Psoas muscle (tissue), 8 donors: ENCODE results near the gene ADH1B. TPM values are rescaled to one million over a fixed set of nuclear protein-coding genes. Genes with fewer than 3 reads are reported as not detected.
A peak's percentile ranks its signal among the peaks of the same experiment; 100 is the strongest.

Source experiments
- ATAC-seq, 4 donors: fragments of 200-7000 bp; cut with Tn5 transposase; one replicate each; pipeline ENCODE4 v1.9.1; 2020; ENCODE audit warnings: moderate library complexity in 3 of 4, mild to moderate bottlenecking in 2 of 4
- DNase-seq, 2 donors: peaks; one replicate each; pipeline ENCODE4 v3.0.0-alpha.2; 2020
- H3K27ac ChIP-seq: fragments of 200-600 bp; one replicate; pipeline ENCODE4 v1.8.0; 2022
- H3K27me3 ChIP-seq, 3 donors: fragments of 200-600 bp in 1 of 3; one replicate each; pipeline versions ENCODE4 v1.6.1 to v1.8.0; 2013 to 2022; ENCODE audit warnings: low read length in 2 of 3, mild to moderate bottlenecking in 2 of 3, moderate library complexity in 1 of 3; ENCODE audit not compliant: insufficient read depth in 3 of 3
- H3K36me3 ChIP-seq, 2 donors: fragments of 200-600 bp in 1 of 2; one replicate each; pipeline versions ENCODE4 v1.6.1 to v1.8.0; 2013 to 2022; ENCODE audit warnings: low read depth in 1 of 2, mild to moderate bottlenecking in 1 of 2, moderate library complexity in 1 of 2; ENCODE audit not compliant: insufficient read depth in 1 of 2
- H3K4me1 ChIP-seq: fragments of 200-600 bp; one replicate; pipeline ENCODE4 v1.8.0; 2022
- H3K4me3 ChIP-seq: fragments of 200-600 bp; one replicate; pipeline ENCODE4 v1.8.0; 2022; ENCODE audit warnings: mild to moderate bottlenecking
- H3K9me3 ChIP-seq: fragments of 200-600 bp; one replicate; pipeline ENCODE4 v1.8.0; 2022
- WGBS, 3 donors: extraction: QIAGEN DNeasy Blood & Tissue Kit; methylation state at CpG; one replicate each; pipeline versions ENCODE4 v1.1.6 to v1.1.7; 2013; 5-methylcytosine and 5-hydroxymethylcytosine counted together
- intact Hi-C, 2 donors: fragments of 100-400 bp; cut with DNase I; formaldehyde crosslinking; loops; one replicate each; pipeline versions ENCODE4 v1.11.0 to v1.14.2; 2022
- polyA plus RNA-seq, 3 donors: library from polyadenylated mRNA; stranded (reverse); fragments of 200-250 nt; gene quantifications; one replicate each; pipeline ENCODE4 v1.2.3, GENCODE V29; 2013
- total RNA-seq, 4 donors: library from RNA; stranded (reverse); fragmentation: NEBNext Ultra II Directional in 2 of 4; extraction: Animal tissue kit (Norgen Biotek cat#: 25700) in 2 of 4; gene quantifications; one replicate each; pipeline versions ENCODE4 v1.2.1 to v1.2.4, GENCODE V29; 2021 to 2023
- TF ChIP-seq, protein P1 (sequence below): fragments of 200-600 bp; IDR thresholded peaks from one replicate; pipeline ENCODE4 v1.8.0; 2022; ENCODE audit warnings: antibody characterized with exemption
- donor health status: healthy with polysubstance abuse.
- donor health status: DM: no; HTN: no; CAD: no; lungs with moderate emphysema.
- donor health status: Bipolar disorder and iron deficiency.
- donor health status: healthy.
- donor health status: DM: yes; HTN: yes; CAD: no.
- donor health status: DM: no; HTN: no; CAD: no.
- donor health status: DM: no; HTN: no; CAD: no.
- donor health status: DM: yes; HTN: yes; CAD: no.

ADH1B gene
- total and polyA plus RNA-seq, 7 donors = 54.1 to 111 (median 71.8) TPM

DNA sequence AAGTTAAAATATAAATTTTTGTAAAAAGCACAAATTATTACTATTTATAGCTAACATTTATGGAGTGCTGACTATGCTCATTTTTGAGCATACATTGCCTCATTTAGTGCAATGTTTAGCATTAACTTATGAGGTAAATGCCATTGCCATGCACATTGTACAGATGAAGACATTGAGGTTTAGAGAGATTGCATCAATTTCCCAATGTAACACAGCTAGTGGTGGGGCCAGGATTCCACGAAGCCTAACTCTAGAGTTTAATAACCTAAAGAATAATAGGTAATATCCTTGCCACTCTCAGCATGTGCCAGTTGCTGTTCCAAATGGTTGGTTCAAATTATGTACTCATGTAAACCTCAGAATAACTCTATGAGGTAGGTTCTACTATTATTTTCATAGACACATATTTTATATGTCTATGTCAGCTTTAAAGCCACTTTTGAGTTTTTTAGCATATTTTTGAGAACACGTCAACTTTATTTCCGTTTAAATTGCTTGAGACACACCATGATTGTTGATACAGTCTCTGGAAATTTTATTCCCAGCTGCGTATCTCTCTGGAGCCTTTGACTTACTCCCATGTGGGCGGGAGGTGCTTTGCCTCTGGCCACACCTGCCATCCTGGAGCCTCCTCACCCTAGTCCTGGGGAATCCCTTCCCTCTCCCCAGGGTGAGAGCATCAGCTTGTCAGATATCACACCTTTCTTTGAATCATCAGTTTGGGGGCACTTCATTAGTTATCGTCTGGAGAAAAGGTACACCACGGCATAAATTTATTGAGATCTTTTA is 19.6 kb downstream of the ADH1B start:
- ATAC-seq = no peak
- intact Hi-C loops = no loop called here

DNA sequence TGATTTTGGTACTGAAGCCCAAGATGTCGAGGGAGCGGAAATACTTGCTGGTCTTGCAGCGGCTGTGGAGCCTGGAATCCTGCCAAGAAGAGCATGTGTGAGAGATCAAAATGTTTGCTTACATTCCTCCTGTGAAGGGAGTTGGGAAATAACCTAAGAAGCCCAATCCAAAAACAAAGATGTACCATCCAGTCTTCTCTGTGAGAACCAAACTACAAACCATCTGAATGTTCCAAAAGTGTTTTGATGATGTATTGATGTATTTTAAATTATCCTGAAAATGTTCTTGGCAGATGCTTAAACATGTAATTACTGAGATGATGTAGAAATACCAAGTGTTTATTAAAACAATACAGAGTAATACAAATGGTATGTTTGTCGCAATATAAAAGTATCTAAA is 20.3 kb downstream of the ADH1B start:
- no peaks in the 10 kb centered on the region for H3K27me3 ChIP-seq
- H3K36me3 ChIP-seq = no peaks in the 10 kb centered on the region
- no peak overlapping the region for H3K27ac ChIP-seq
- WGBS, 3 donors = 15 to 16% (median 15%) methylated on average over 4 of the region's 4 CpGs
- ATAC-seq (peak; percentile 54 to 75 (median 62)), DNase-seq (peak; percentile 78 to 82)
- no peaks in the 10 kb centered on the region for H3K9me3 ChIP-seq
- TF ChIP-seq, protein P1, sequence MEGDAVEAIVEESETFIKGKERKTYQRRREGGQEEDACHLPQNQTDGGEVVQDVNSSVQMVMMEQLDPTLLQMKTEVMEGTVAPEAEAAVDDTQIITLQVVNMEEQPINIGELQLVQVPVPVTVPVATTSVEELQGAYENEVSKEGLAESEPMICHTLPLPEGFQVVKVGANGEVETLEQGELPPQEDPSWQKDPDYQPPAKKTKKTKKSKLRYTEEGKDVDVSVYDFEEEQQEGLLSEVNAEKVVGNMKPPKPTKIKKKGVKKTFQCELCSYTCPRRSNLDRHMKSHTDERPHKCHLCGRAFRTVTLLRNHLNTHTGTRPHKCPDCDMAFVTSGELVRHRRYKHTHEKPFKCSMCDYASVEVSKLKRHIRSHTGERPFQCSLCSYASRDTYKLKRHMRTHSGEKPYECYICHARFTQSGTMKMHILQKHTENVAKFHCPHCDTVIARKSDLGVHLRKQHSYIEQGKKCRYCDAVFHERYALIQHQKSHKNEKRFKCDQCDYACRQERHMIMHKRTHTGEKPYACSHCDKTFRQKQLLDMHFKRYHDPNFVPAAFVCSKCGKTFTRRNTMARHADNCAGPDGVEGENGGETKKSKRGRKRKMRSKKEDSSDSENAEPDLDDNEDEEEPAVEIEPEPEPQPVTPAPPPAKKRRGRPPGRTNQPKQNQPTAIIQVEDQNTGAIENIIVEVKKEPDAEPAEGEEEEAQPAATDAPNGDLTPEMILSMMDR = no peak
- no peak overlapping the region for H3K4me3 ChIP-seq
- peaks cover 8% of the 10 kb centered on the region for H3K4me1 ChIP-seq
- intact Hi-C loops = no loop called here

More for the DNA sequence above, 19.6 kb downstream of the ADH1B start:
- no peaks in the 10 kb centered on the region for H3K27me3 ChIP-seq
- no peak overlapping the region for H3K4me3 ChIP-seq
- no peaks in the 10 kb centered on the region for H3K9me3 ChIP-seq
- DNase-seq = no peak
- TF ChIP-seq, protein P1 = no peak
- no peak overlapping the region for H3K27ac ChIP-seq
- no peaks in the 10 kb centered on the region for H3K36me3 ChIP-seq
- WGBS, 3 donors = 79 to 89% (median 80%) methylated on average over 7 of the region's 7 CpGs
- H3K4me1 ChIP-seq = peaks cover 8% of the 10 kb centered on the region

DNA sequence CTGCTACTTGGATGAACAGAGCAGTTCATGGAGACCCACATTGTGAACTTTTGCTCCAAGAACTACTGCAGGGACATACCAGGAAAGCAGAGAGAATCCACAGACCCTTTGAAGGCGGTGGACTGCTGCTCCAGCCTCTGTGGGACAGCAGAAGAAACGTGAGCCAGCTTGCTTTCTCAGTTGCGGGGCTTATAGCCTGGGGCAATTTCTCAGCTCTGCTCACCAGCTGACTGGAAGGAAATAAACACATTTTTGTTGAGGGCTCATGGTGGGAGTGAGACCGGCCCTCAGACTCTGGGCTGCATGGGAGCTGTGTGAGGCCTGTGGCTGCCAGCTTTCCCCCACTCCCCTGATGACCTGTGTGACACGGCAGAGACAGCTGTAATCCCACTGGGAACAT is 27.8 kb downstream of the ADH1B start:
- H3K27me3 ChIP-seq = no peaks in the 10 kb centered on the region
- ATAC-seq (no peak), DNase-seq (no peak)
- no peaks in the 10 kb centered on the region for H3K9me3 ChIP-seq
- TF ChIP-seq, protein P1 = no peak
- H3K36me3 ChIP-seq = no peaks in the 10 kb centered on the region
- no peaks in the 10 kb centered on the region for H3K4me1 ChIP-seq
- 79 to 82% (median 82%) methylated on average over 5 of the region's 5 CpGs for WGBS, 3 donors
- H3K4me3 ChIP-seq = no peak overlapping the region
- intact Hi-C loops = no loop called here
- no peak overlapping the region for H3K27ac ChIP-seq

DNA sequence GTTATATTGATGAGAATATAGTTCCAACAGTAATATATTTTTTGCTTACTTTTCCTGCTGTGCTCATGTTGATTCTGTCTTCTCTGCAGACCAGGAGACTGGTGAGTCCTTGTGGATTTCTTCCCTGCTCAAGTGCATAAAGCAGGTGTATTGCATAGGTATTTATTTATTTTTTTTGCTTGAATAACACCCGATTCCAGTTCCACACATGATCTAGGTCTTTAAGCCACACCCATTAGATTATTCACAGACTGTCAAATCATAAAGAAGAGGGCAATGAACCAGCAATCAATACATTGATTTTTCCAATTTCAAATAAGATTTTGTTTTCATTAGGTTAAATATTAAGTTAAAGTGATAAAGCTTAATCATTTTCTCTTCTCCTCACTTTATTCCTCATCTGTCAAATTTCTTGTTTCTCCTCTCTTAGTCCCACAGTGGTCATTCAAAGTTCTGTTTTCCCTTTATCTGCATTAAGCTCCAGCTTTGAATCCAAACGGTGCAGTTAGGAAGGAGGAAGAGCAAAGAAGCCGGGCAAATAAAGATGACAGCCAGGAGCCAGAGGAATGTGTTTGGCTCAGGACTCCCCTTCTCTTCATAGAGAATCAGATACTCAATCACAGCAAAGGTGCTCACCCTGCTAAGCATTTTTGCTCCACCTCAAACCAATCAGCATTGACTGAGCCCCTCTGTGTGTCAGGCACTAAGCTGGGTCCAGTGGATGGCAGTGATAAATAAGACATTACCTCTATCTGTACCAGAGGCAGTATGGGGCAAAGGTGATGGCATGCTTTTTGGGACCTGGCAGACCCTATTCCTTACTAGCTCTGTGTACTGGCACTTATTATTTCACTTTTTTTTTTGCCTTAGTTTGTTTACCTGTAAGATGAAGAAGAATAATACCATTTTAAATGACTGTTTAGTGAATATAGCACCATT is 30.1 kb downstream of the ADH1B start, which contains the start of gene ADH1A:
Gene ADH1A, minus strand, starts transcription at position 138 of the 939 bp plus-strand sequence. Its CDS starts 71 bp downstream, at position 67.
- intact Hi-C loops = no loop called here

More for the DNA sequence above, 30.1 kb downstream of the ADH1B start, which contains the start of gene ADH1A:
- Histone ChIP-seq H3K27ac (no peak within 1 kb of the TSS), H3K4me1 (no peaks in the 10 kb centered on the region), H3K9me3 (no peaks in the 10 kb centered on the region), H3K4me3 (no peak within 1 kb of the TSS), H3K27me3 (no peaks in the 10 kb centered on the region), H3K36me3 (no peaks in the 10 kb centered on the region)
- WGBS, 3 donors = 59 to 66% (median 63%) methylated on average over 3 of the region's 3 CpGs
- ATAC-seq (no peak), DNase-seq (no peak)
- TF ChIP-seq, protein P1 = no peak
